Mesenchymal stem cell (in vitro differentiated cells and primary cell): ENCODE results near the gene SIMC1.
A peak's percentile ranks its signal among the peaks of the same experiment; 100 is the strongest.
"Not testable (repeated sequence)": the region's sequence is repeated elsewhere in the genome, so short reads cannot be mapped to it uniquely, and the experiment has no call there.

Source experiments
- DNase-seq: peaks from one replicate; pipeline ENCODE4 v3.0.0-alpha.2; 2013
- H2AFZ ChIP-seq: one replicate; pipeline ENCODE4 v1.6.1; 2013; ENCODE audit warnings: low read depth, mild to moderate bottlenecking, control low read depth, inconsistent platforms, low read length, moderate library complexity
- H2AK5ac ChIP-seq: 2 replicates; pipeline ENCODE4 v1.6.1; 2013; ENCODE audit warnings: low read length, moderate library complexity, mild to moderate bottlenecking, inconsistent platforms; ENCODE audit not compliant: severe bottlenecking
- H2BK120ac ChIP-seq: one replicate; pipeline ENCODE4 v1.6.1; 2013; ENCODE audit warnings: low read depth, mild to moderate bottlenecking, inconsistent platforms, low read length, moderate library complexity
- H2BK12ac ChIP-seq, 2 experiments: one replicate each; pipeline ENCODE4 v1.6.1; 2013; ENCODE audit warnings: inconsistent platforms in 2 of 2, low read length in 2 of 2, mild to moderate bottlenecking in 2 of 2, moderate library complexity in 2 of 2, control low read depth in 1 of 2
- H2BK15ac ChIP-seq: one replicate; pipeline ENCODE4 v1.6.1; 2013; ENCODE audit warnings: mild to moderate bottlenecking, low read depth, inconsistent platforms; ENCODE audit not compliant: poor library complexity, severe bottlenecking
- H2BK5ac ChIP-seq: 2 replicates; pipeline ENCODE4 v1.6.1; 2013; ENCODE audit warnings: low read depth, mild to moderate bottlenecking, low read length, control low read depth, inconsistent platforms; ENCODE audit not compliant: poor library complexity, severe bottlenecking
- H3K14ac ChIP-seq, 2 experiments: one replicate each; pipeline ENCODE4 v1.6.1; 2013; ENCODE audit warnings: inconsistent platforms in 2 of 2, low read length in 2 of 2, control low read depth in 1 of 2, mild to moderate bottlenecking in 1 of 2, moderate library complexity in 1 of 2
- H3K18ac ChIP-seq, 2 experiments: one replicate each; pipeline ENCODE4 v1.6.1; 2013; ENCODE audit warnings: inconsistent platforms in 2 of 2, low read length in 2 of 2, control low read depth in 1 of 2, low read depth in 1 of 2, mild to moderate bottlenecking in 1 of 2
- H3K23ac ChIP-seq, 2 experiments: one replicate each; pipeline ENCODE4 v1.6.1; 2013; ENCODE audit warnings: inconsistent platforms in 2 of 2, low read length in 2 of 2, mild to moderate bottlenecking in 2 of 2, moderate library complexity in 2 of 2, control low read depth in 1 of 2
- H3K27ac ChIP-seq: 2 replicates; pipeline ENCODE4 v1.5.1; 2013; ENCODE audit warnings: mild to moderate bottlenecking, moderate library complexity, low read length, control low read depth, inconsistent platforms; ENCODE audit not compliant: poor library complexity, severe bottlenecking
- H3K27me3 ChIP-seq, 2 experiments: 2 replicates each; pipeline versions ENCODE4 v1.6.1 to v1.7.0; 2013; ENCODE audit warnings: low read length in 2 of 2, mild to moderate bottlenecking in 2 of 2, moderate library complexity in 2 of 2, control low read depth in 1 of 2, inconsistent platforms in 1 of 2; ENCODE audit not compliant: control insufficient read depth in 1 of 2, insufficient read depth in 1 of 2
- H3K36me3 ChIP-seq, 2 experiments: 2 replicates each; pipeline versions ENCODE4 v1.6.1 to v1.7.0; 2013; ENCODE audit warnings: low read length in 2 of 2, control low read depth in 1 of 2, inconsistent platforms in 1 of 2, low read depth in 1 of 2, mild to moderate bottlenecking in 1 of 2; ENCODE audit not compliant: insufficient read depth in 2 of 2, control insufficient read depth in 1 of 2
- H3K4ac ChIP-seq, 2 experiments: one replicate each; pipeline ENCODE4 v1.6.1; 2013; ENCODE audit warnings: inconsistent platforms in 2 of 2, low read length in 2 of 2, mild to moderate bottlenecking in 2 of 2, moderate library complexity in 2 of 2, control low read depth in 1 of 2, low read depth in 1 of 2
- H3K4me1 ChIP-seq: 2 replicates; pipeline ENCODE4 v1.6.1; 2013; ENCODE audit warnings: low read depth, low read length, control low read depth; ENCODE audit not compliant: control insufficient read depth, insufficient read depth
- H3K4me2 ChIP-seq: 2 replicates; pipeline ENCODE4 v1.6.1; 2013; ENCODE audit warnings: low read length, mild to moderate bottlenecking, inconsistent platforms; ENCODE audit not compliant: poor library complexity, severe bottlenecking
- H3K4me3 ChIP-seq, 2 experiments: 2 replicates each; pipeline versions ENCODE4 v1.5.1 to v1.7.0; 2013; ENCODE audit warnings: low read length in 2 of 2, mild to moderate bottlenecking in 2 of 2, control low read depth in 1 of 2, low read depth in 1 of 2; ENCODE audit not compliant: insufficient read depth in 1 of 2
- H3K79me1 ChIP-seq: replicated peaks from 2 replicates; pipeline ENCODE4 v1.6.1; 2013; ENCODE audit warnings: mild to moderate bottlenecking, control low read depth, low read length, inconsistent platforms; ENCODE audit not compliant: poor library complexity, severe bottlenecking
- H3K9ac ChIP-seq: 2 replicates; pipeline ENCODE4 v1.7.0; 2013; ENCODE audit warnings: mild to moderate bottlenecking, low read length, moderate library complexity
- H3K9me3 ChIP-seq: 2 replicates; pipeline ENCODE4 v1.7.0; 2013; ENCODE audit warnings: mild to moderate bottlenecking, low read length; ENCODE audit not compliant: control insufficient read depth
- H4K8ac ChIP-seq: one replicate; pipeline ENCODE4 v1.6.1; 2013; ENCODE audit warnings: inconsistent platforms, mild to moderate bottlenecking, low read length, moderate library complexity
- H4K91ac ChIP-seq: one replicate; pipeline ENCODE4 v1.6.1; 2013; ENCODE audit warnings: mild to moderate bottlenecking, low read length, inconsistent platforms
- WGBS: methylation state at CpG from one replicate; pipeline ENCODE4 v1.1.7; 2013; ENCODE audit warnings: mixed read lengths; 5-methylcytosine and 5-hydroxymethylcytosine counted together

The SIMC1 gene

DNA sequence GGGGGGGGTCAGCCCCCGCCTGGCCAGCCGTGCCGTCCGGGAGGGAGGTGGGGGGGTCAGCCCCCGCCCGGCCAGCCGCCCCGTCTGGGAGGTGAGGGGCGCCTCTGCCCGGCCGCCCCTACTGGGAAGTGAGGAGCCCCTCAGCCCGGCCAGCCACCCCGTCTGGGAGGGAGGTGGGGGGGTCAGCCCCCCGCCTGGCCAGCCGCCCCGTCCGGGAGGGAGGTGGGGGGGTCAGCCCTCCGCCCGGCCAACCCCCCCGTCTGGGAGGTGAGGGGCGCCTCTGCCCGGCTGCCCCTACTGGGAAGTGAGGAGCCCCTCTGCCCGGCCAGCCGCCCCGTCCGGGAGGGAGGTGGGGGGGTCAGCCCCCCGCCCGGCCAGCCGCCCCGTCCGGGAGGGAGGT is 67.1 kb downstream of the SIMC1 start:
- not testable (repeated sequence) for H3K4ac ChIP-seq, H3K18ac ChIP-seq, H3K27me3 ChIP-seq, H3K4me2 ChIP-seq, H3K23ac ChIP-seq, H2AK5ac ChIP-seq, H2BK15ac ChIP-seq, H3K27ac ChIP-seq, H2AFZ ChIP-seq, H3K14ac ChIP-seq, H3K4me1 ChIP-seq, H2BK12ac ChIP-seq, H4K91ac ChIP-seq, H2BK120ac ChIP-seq, H3K9me3 ChIP-seq, H3K79me1 ChIP-seq, H3K9ac ChIP-seq, H3K4me3 ChIP-seq, H4K8ac ChIP-seq, DNase-seq, H2BK5ac ChIP-seq
- H3K36me3 ChIP-seq, result peaks cover 2 to 22% of the 10 kb centered on the region in 2 experiments
- no CpG with 5 or more reads among the region's 31 CpGs for WGBS

DNA sequence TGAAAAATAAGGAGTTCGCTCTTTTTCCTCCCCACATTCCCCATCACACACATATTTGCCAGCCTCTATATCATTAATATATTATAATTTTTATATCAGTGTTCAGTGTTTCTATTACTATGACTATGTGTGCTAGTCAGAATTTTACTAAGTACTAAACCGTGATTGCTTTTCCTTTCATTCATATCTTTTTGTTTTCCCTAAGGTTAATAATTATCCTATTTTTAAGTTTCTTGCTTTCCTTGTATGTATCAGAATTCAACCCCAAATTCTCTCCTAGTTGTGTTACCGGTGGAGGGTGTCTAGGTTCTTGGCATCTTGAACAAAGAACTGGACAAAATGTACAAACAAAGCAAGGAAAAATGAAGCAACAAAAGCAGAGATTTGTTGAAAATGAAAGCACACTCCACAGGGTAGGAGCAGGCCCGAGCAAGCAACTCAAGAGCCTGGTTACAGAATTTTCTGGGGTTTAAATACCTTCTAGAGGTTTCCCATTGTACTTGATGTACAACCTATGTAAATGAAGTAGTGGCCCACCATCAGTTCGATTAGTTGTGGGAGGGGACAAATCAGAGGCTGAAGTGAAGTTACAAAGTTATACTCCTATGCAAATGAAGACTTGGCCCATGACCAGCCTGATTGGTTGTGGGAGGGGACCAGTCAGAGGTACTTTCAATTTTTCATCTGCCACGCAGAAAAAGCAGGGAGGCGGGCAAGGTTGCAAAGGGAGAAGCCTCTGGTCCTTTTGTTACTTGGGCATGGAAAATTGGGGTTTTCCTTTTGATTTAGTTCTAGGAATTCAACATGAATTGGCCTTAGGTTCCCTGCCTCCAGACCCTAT is 79.5 kb downstream of the SIMC1 start:
- no peak overlapping the region for H3K14ac ChIP-seq
- no peak overlapping the region for H2BK15ac ChIP-seq
- no peak overlapping the region for H2AK5ac ChIP-seq
- H3K18ac ChIP-seq, result no peak overlapping the region
- H2BK5ac ChIP-seq, result no peak overlapping the region
- H3K79me1 ChIP-seq, result no peaks in the 10 kb centered on the region
- no peak overlapping the region for H2BK120ac ChIP-seq
- H3K9ac ChIP-seq, result no peak overlapping the region
- H3K9me3 ChIP-seq, result no peaks in the 10 kb centered on the region
- H3K23ac ChIP-seq, result no peak overlapping the region
- H3K27me3 ChIP-seq, result no peaks in the 10 kb centered on the region
- no peak overlapping the region for H4K8ac ChIP-seq
- no peaks in the 10 kb centered on the region for H3K4me1 ChIP-seq
- no peak overlapping the region for H2BK12ac ChIP-seq
- no peak overlapping the region for H3K4ac ChIP-seq
- H2AFZ ChIP-seq, result no peak overlapping the region
- no peak overlapping the region for H3K4me3 ChIP-seq
- no peak overlapping the region for H3K27ac ChIP-seq
- DNase-seq, result no peak
- no peak overlapping the region for H4K91ac ChIP-seq
- H3K4me2 ChIP-seq, result no peak overlapping the region
- peaks cover 8 to 38% of the 10 kb centered on the region in 2 experiments for H3K36me3 ChIP-seq
- 97% methylated on average over 5 of the region's 7 CpGs for WGBS

- H3K18ac ChIP-seq, result no peak overlapping the region
- H2BK5ac ChIP-seq, result no peak overlapping the region
- no peak overlapping the region for H4K8ac ChIP-seq
- H3K23ac ChIP-seq, result no peak overlapping the region
- peak; percentile 14 for DNase-seq
- no peak overlapping the region for H2BK15ac ChIP-seq
- H3K4me2 ChIP-seq, result no peak overlapping the region
- H3K79me1 ChIP-seq, result no peaks in the 10 kb centered on the region
- no peak overlapping the region for H2BK12ac ChIP-seq
- H4K91ac ChIP-seq, result no peak overlapping the region
- no peak overlapping the region for H3K14ac ChIP-seq
- no peak overlapping the region for H2AFZ ChIP-seq
- no peak overlapping the region for H2AK5ac ChIP-seq
- no peaks in the 10 kb centered on the region for H3K4me1 ChIP-seq
- no peak overlapping the region for H3K4ac ChIP-seq
- H3K27me3 ChIP-seq, result no peaks in the 10 kb centered on the region
- H3K36me3 ChIP-seq, result peaks cover 5 to 44% of the 10 kb centered on the region in 2 experiments
- H2BK120ac ChIP-seq, result no peak overlapping the region
- 98% methylated on average over 8 of the region's 9 CpGs for WGBS
- no peak overlapping the region for H3K27ac ChIP-seq
- H3K4me3 ChIP-seq, result no peak overlapping the region
- H3K9ac ChIP-seq, result no peak overlapping the region
- no peaks in the 10 kb centered on the region for H3K9me3 ChIP-seq
These were observed 81.8 kb downstream of the SIMC1 start for GRCh38 chr5:176319827-176320554.

DNA sequence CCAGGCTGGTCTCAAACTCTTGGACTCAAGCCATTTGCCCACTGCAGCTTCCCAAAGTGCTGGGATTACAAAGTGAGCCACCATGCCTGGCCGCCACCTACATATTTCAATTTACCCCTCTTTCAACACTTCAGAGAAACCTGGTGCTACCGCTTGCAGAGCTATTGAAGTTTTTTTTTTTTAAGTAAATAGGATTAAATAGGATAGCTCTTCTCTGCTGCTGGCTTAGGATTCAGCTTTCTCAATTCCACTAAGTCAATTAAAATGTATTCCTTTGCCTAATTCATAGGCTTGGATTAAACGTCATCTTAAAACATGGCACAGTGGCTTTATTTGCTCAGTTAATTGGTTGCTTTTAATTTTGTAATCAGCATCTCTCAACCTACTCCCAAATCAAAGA is 82.4 kb downstream of the SIMC1 start:
- Histone ChIP-seq H2BK12ac (no peak overlapping the region), H3K9ac (no peak overlapping the region), H2BK5ac (no peak overlapping the region), H3K79me1 (no peaks in the 10 kb centered on the region), H3K4me2 (no peak overlapping the region), H2BK120ac (no peak overlapping the region), H3K23ac (no peak overlapping the region), H3K4me1 (no peaks in the 10 kb centered on the region), H3K27ac (no peak overlapping the region), H3K4me3 (no peak overlapping the region), H3K18ac (no peak overlapping the region), H4K8ac (no peak overlapping the region), H3K9me3 (no peaks in the 10 kb centered on the region), H2AK5ac (no peak overlapping the region), H3K14ac (no peak overlapping the region), H3K27me3 (no peaks in the 10 kb centered on the region), H3K36me3 (peaks cover 3 to 39% of the 10 kb centered on the region in 2 experiments), H2BK15ac (no peak overlapping the region), H4K91ac (no peak overlapping the region), H3K4ac (no peak overlapping the region), H2AFZ (no peak overlapping the region)
- 100% methylated on average over 2 of the region's 3 CpGs for WGBS
- DNase-seq, result no peak
